Erythroblast (primary cell): ENCODE results near the gene RAVER2.

ENCODE experiments used
- GATA1 ChIP-seq: IDR thresholded peaks from 2 replicates; pipeline ENCODE4 v1.6.1; 2011; ENCODE audit warnings: low read depth, mild to moderate bottlenecking, control low read depth, low read length, moderate library complexity
- POLR2A ChIP-seq: IDR thresholded peaks from 2 replicates; pipeline ENCODE4 v1.6.1; 2011; ENCODE audit warnings: mild to moderate bottlenecking, low read length

DNA sequence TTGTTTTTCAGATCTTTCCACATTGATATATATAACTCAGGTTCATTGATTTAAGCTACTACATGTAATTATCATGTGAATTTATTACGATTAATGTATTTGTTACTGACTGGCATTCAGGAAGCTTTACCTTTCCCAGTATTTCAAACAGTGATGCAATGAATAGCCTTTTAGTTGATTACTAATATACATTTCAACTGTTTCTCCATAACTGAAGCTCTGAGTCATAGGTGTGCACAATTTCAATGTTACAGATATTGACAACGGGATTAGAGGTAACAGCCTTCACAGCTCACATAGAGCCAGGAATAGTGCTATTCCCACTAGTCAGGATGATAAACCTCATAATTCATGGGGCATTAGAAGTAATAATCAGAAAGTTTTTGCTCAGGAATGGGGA lies 25.1 kb downstream of the RAVER2 start:
- no peak for TF ChIP-seq POLR2A
- TF ChIP-seq GATA1 = no peak
